Glutamatergic neuron (in vitro differentiated cells): ENCODE results near the gene FAAP100. TPM values are rescaled to one million over a fixed set of nuclear protein-coding genes. Genes with fewer than 3 reads are reported as not detected.

Source experiments
- DNase-seq: peaks from one replicate; pipeline ENCODE4 v3.0.0; 2022
- H3K27ac Mint-ChIP-seq: one replicate; pipeline ENCODE4 v1.8.0; 2020; ENCODE audit warnings: mild to moderate bottlenecking, mixed read lengths, inconsistent platforms; ENCODE audit not compliant: unreplicated experiment
- H3K27me3 Mint-ChIP-seq: one replicate; pipeline ENCODE4 v1.8.0; 2020; ENCODE audit warnings: mild to moderate bottlenecking, moderate library complexity, mixed read lengths, inconsistent platforms; ENCODE audit not compliant: unreplicated experiment
- H3K36me3 Mint-ChIP-seq: one replicate; pipeline ENCODE4 v1.8.0; 2020; ENCODE audit warnings: mild to moderate bottlenecking, mixed read lengths, inconsistent platforms; ENCODE audit not compliant: unreplicated experiment
- H3K4me1 Mint-ChIP-seq: one replicate; pipeline ENCODE4 v1.8.0; 2020; ENCODE audit warnings: mild to moderate bottlenecking, low read depth, mixed read lengths, inconsistent platforms; ENCODE audit not compliant: unreplicated experiment
- H3K4me3 Mint-ChIP-seq: one replicate; pipeline ENCODE4 v1.8.0; 2020; ENCODE audit warnings: mild to moderate bottlenecking, mixed read lengths, inconsistent platforms; ENCODE audit not compliant: unreplicated experiment
- H3K9me3 Mint-ChIP-seq: one replicate; pipeline ENCODE4 v1.8.0; 2020; ENCODE audit warnings: mild to moderate bottlenecking, moderate library complexity, mixed read lengths, inconsistent platforms; ENCODE audit not compliant: unreplicated experiment
- CTCF ChIP-seq: fragments of 200-600 bp; sonication (generic); IDR thresholded peaks from one replicate; pipeline ENCODE4 v1.5.0; 2021; ENCODE audit not compliant: partially characterized antibody, unreplicated experiment
- total RNA-seq: library from RNA; stranded (reverse); fragmentation: NEBNext Ultra II Directional; extraction: Animal tissue kit (Norgen Biotek cat#: 25700); gene quantifications from one replicate; pipeline ENCODE4 v1.2.1, GENCODE V29; 2021; ENCODE audit not compliant: unreplicated experiment

FAAP100 gene
- total RNA-seq, 1 donor from 2014 or later: 56.5 TPM

- Mint-ChIP-seq H3K4me1 (peaks cover 15% of the 10 kb centered on the region), H3K36me3 (peaks cover 12% of the 10 kb centered on the region), H3K27me3 (peaks cover 15% of the 10 kb centered on the region), H3K27ac (no peak overlapping the region), H3K9me3 (peaks cover 10% of the 10 kb centered on the region), H3K4me3 (no peak overlapping the region)
- TF ChIP-seq CTCF: no peak
- no peak for DNase-seq
Observed at GRCh38 chr17:81579821-81580321, 27.7 kb upstream of the FAAP100 start.

- Mint-ChIP-seq H3K4me3 (no peak overlapping the region), H3K4me1 (peaks cover 16% of the 10 kb centered on the region), H3K9me3 (peaks cover 11% of the 10 kb centered on the region), H3K27me3 (peaks cover 15% of the 10 kb centered on the region), H3K36me3 (peaks cover 12% of the 10 kb centered on the region), H3K27ac (no peak overlapping the region)
- DNase-seq: no peak
- TF ChIP-seq CTCF: no peak
Observed at GRCh38 chr17:81579298-81579697, 27.1 kb upstream of the FAAP100 start.

GRCh38 chr17:81578561-81579225 lies 26.5 kb upstream of the FAAP100 start:
- Mint-ChIP-seq H3K27me3 (peaks cover 15% of the 10 kb centered on the region), H3K4me1 (peaks cover 15% of the 10 kb centered on the region), H3K9me3 (peaks cover 13% of the 10 kb centered on the region), H3K36me3 (peaks cover 12% of the 10 kb centered on the region), H3K4me3 (no peak overlapping the region), H3K27ac (no peak overlapping the region)
- DNase-seq: no peak
- TF ChIP-seq CTCF: no peak

GRCh38 chr17:81578038-81578441 lies 25.9 kb upstream of the FAAP100 start:
- H3K36me3 Mint-ChIP-seq: peaks cover 12% of the 10 kb centered on the region
- H3K9me3 Mint-ChIP-seq: peaks cover 12% of the 10 kb centered on the region
- H3K4me3 Mint-ChIP-seq: no peak overlapping the region
- TF ChIP-seq CTCF: no peak
- H3K27ac Mint-ChIP-seq: peak overlapping the region; percentile 72
- H3K4me1 Mint-ChIP-seq: peaks cover 11% of the 10 kb centered on the region
- peaks cover 15% of the 10 kb centered on the region for H3K27me3 Mint-ChIP-seq
- DNase-seq: no peak

GRCh38 chr17:81577278-81578000 lies 25.3 kb upstream of the FAAP100 start:
- Mint-ChIP-seq H3K4me3 (no peak overlapping the region), H3K36me3 (peaks cover 12% of the 10 kb centered on the region), H3K27ac (peak overlapping the region; percentile 72)

More at GRCh38 chr17:81577278-81578000, 25.3 kb upstream of the FAAP100 start:
- H3K27me3 Mint-ChIP-seq: peaks cover 15% of the 10 kb centered on the region
- DNase-seq: no peak
- TF ChIP-seq CTCF: no peak
- peaks cover 10% of the 10 kb centered on the region for H3K9me3 Mint-ChIP-seq
- peaks cover 10% of the 10 kb centered on the region for H3K4me1 Mint-ChIP-seq
